GM18873 (cell line): Measurements from ENCODE around the gene FBXO34.
A peak's percentile ranks its signal among the peaks of the same experiment; 100 is the strongest.

Source experiments
- ATAC-seq: cut with Tn5 transposase; IDR thresholded peaks from one replicate; pipeline ENCODE4 v1.9.1; 2021; ENCODE audit warnings: mild to moderate bottlenecking, moderate library complexity, moderate number of reproducible peaks; ENCODE audit not compliant: unreplicated experiment, low FRiP score

FBXO34 gene

DNA sequence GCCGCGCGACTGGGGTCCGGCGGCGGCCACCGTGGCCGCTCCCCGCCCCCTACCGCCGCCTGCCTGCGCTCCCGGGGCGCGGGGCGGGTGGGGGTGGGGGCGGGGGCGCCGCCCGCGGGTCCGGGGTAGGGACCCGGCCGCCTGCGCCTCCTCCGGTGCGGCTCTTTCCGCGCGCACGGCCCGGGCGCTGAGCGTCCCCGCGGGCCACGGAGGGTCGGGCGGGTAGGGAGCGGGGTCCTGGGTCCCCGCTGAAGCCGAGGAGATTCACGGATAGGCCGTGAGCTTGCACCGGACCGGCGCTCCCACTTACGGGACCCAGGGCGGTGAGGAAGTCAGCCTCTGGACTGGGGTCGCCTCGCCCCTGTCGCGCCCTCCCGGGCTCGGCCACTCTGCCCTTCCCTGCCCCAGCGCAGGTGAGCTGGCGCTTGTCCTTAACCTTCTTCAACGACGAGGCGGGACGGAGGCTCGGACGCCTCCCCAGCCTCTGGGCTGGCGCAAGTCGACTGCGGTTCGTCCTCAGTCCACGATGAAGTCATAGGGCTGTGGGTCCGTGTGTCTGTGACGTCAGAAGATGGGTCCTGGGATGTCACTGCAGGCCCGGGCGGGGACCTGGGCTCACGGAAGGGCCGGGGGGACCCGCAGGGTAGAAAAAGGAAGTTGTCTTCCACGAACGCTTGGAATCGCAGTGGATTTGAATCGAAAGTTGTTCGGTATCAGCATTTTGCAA is 514 bp downstream of the FBXO34 start:
- peak; percentile 23 for ATAC-seq

DNA sequence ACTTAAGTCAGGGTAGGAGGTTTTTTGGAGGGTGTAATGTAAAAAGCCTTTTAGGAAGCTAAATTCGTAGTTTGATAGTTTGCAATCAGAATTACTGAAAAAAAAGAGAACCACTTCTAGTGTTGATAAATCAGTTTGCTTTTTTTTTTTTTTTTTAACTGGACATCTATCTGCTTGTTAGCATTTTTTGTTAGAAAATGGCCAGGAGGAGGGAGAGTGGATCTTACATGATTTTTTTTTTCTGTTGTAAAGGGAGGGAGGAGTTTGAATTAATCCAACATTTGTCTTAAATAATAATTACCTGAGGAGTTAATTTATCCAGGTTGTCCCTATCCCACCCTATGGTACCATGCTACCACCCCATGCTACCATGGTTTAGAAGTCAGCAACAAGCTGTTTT is 1.2 kb downstream of the FBXO34 start:
- ATAC-seq = no peak

DNA sequence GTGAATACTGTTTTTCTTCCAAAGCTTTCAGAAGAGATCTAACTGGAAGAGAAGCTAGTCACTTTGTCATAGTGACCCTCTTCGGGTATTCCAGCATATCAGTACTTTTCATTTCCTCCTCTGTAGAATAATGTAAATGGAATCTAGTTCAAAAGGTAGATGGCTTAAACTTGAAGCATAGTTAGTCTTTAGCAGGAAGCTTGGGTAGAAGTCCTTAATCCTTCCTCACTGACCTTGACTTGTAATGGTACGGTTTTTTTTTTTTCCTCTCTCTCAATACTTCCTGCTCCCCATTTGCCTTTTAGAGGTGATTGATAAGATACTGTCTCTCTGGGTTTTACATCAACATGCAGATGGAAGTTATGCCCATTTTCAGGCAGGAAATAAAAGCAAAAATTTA is 1.7 kb downstream of the FBXO34 start:
- no peak for ATAC-seq

DNA sequence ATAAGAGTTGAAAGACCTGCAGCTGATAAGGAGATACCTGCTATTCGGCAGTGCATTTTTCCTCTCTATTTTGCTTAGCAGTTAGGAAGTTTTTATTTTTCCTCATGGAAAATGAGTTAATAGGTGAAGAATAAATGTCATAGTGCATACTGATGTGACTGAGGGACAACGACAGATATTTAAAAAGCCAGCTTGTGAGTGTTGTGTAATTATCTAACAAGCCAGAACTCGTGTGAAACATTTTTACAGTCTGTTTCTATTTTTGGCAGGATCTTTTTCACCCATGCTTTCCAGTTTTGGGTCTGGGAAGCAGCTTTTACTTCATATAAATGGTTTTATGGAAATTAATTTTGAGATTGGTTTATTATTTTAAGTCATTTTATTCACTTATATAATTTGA is 2.9 kb downstream of the FBXO34 start:
- no peak for ATAC-seq

DNA sequence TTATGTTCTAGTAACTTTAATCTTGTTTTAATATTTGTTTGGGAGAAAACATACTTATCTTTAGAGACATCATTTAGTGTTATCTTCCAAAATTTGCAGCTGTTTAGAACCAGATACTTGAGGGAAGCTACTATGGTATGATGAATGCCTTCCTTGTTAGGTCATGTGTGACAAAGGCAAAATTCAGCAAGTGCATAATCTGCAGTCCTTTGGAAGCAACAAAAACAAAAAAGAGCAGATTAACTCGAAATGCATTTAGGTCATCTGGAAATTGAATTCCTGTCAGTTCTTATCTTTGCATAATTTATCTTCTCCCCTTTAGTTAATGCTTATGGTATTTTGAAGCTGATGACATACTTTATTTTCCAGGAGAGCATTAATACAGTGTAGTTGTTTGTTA is 3.5 kb downstream of the FBXO34 start:
- ATAC-seq = no peak

- ATAC-seq = no peak
Observed at GRCh38 chr14:55276736-55277135, 5.5 kb downstream of the FBXO34 start.

DNA sequence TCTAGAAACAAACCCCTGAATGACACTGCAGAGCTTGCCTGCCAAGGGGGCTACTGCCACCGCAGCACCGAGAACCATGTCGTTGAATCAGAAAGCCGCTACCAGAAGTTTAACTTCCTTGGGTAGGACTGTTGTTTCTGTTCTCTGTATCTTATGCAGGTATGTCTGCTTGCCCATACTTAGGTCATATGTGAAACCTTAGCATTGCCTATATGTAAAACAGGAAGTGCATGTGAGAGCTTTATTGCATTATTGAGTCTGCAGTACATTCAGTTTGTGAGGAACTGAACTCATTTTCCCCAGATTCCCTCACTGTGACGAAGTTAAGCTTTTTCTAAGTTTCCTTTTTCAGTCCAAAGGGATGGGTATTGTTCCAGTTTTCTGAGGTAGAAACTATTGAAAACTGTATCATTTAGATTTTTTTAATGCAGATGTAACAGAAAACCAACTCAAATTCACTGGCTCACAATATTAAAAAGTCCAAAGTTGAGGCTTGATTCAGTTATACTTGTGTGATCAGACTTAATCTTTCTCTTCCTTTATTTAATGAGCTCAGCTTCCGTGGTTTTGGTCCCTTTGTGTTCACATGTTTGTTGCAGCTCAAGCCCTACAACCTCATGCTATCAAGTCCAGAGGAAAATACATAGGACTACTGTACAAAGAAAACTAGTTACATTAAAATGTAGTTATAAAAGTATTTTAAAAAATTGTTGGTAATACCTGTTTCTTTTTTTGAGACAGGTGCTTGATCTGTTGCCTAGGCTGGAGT is 6.9 kb downstream of the FBXO34 start:
- ATAC-seq = peak; percentile 81

DNA sequence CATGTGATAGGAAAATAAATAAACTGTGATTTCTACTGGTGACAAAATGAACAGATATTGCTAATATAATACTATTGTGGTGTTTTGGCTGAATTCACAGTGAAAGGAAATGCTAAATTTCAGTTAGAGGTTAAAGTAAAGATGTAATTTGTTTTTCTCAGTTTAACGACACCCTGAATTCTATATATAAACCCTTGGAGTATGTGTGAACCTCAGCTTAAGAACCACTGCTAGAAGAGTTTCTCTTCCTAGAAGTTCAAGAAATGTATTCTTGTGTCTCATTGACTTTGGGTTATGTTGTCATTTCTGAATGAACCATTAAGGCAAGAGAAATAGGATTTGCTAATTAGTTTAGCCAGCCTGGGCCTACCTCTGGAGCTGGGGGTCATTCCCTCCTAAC is 8.2 kb downstream of the FBXO34 start:
- no peak for ATAC-seq

DNA sequence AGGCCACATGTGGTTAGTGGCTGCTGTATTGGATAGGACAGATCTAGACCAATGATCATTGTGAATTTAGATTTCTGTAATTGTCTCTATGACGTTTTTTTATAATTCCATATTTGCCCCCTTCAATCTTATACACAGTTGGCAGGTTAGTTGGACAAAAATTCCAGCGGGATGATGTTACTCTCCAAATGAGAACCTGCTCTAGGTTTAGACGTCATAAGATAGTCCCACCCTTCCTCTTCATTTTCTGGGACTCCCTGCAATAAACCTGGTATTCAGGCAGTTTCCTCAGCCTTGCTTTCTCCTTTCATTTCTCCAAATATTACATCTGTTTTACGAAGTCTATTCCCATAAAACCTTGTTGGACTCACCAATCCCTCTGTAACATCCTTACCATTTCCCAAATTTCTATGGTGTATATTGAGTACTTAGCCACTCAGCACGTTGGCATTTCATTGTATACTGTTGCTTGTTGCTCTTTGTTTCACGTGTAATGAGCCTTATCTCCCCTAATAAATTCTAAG is 10.2 kb downstream of the FBXO34 start:
- ATAC-seq = no peak

GRCh38 chr14:55285048-55285652 is 13.9 kb downstream of the FBXO34 start:
- ATAC-seq = no peak

DNA sequence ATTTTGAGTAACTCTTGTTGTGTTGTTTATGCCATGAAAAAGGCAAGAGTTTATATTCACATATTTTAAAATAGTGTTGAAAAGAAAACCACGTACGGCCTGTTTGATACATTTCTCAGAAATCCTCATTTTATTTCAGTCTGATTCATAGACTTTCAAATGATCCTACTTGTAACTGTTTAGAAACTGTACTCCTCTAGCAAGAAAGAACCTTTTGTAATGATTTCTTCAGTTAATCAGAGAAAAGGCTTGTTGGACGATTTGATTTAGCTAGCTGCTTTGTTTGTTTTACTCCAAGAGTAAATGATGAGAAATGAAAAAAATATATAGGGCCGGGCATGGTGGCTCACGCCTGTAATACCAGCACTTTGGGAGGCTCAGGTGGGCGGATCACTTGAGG is 17.2 kb downstream of the FBXO34 start:
- ATAC-seq = no peak

DNA sequence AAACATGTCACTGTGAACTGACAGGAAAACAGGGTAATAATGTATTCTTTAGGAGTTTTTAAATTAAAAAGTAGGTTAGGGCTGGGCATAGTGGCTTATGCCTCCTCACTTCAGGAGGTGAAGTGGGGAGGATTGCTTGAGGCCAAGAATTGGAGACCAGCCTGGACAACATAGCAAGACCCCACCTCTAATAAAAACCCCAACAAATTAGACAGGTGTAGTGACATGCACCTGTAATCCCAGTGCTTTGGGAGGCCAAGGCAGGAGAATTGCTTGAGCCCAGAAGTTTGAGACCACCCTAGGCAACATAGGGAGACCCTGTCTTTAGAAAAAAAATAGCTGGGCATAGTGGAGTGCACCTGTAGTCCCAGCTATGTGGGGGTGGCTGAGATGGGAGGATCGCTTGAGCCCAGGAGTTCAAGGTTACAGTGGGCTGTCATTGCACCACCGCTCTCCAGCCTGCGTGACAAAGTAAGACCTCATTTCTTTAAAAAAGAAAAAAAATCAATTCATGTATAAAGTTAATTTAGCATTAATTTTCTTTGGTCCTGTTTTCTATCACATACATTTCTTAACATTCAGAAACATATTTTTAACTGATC is 20.4 kb downstream of the FBXO34 start:
- ATAC-seq = no peak

DNA sequence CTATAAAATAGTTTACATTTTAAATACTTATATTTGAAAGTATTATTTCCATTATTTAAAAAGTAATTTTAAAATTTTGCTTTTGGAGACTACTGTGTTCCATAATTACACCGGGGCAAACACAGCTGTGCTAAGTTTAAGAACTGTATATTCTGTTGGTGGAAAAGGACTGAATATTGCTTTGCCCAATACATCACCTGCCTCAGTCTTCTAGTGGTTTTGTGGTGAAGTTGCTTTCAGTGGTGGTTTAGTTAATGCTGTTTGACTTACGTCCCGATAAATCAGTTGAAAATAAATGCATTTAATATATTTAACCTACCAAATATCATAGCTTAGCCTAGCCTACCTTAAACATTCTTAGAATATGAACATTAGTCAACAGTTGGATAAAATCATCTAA is 23.4 kb downstream of the FBXO34 start:
- ATAC-seq = no peak

DNA sequence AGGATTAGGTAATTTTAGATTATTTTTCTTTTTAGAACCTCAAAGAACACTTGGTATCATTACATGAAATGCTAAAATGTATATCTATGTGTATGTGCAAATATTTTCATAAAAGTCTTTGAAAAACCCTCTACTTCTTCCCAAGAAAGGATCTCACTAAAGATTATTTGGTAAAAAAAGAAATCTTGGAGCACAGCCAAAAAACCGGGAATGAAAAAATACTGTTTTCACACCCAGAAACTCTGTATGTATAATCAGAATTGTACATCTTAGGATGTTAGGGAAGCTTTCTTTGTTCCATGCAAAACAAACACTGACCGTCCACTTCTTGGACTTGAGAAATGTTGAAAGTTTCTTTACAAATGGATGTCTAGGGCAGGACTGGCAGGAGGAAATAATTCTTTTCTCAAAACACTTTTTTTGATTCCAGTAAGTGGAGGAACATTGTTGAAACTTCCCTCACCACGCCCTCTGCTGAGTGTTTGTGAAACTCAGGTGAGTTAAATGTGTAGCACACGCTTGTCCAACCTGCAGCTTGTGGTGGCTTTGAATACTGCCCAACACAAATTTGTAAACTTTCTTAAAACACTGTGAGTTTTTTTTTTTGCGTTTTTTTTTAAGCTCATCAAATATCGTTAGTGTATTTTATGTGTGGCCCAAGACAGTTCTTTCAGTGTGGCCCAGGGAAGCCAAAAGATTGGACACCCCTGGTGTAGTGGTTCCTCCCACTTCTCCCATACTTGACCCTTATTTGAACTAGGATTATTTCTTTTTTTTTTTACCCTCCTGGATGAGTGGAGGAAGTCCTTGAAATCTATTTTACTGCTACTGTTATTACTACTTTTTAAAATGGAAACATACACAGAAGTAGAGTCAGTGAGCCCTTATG is 26.6 kb downstream of the FBXO34 start:
- no peak for ATAC-seq

DNA sequence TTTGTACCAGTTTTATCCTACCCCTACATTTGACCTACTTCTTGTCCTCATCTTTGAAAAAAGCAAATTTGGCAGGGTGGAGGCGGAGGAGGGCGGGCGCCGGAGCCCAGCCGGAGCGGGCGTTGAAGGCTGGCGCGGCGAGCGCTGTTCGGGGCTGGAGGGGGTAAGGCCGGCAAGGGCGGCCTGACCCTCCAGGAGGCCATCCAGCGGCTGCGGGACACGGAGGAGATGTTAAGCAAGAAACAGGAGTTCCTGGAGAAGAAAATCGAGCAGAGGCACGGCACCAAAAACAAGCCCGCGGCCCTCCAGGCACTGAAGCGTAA is 27.2 kb downstream of the FBXO34 start:
- ATAC-seq = no peak

GRCh38 chr14:55301437-55302121 is 30.4 kb downstream of the FBXO34 start:
- ATAC-seq = no peak

GRCh38 chr14:55302367-55303124 is 31.3 kb downstream of the FBXO34 start:
- no peak for ATAC-seq

DNA sequence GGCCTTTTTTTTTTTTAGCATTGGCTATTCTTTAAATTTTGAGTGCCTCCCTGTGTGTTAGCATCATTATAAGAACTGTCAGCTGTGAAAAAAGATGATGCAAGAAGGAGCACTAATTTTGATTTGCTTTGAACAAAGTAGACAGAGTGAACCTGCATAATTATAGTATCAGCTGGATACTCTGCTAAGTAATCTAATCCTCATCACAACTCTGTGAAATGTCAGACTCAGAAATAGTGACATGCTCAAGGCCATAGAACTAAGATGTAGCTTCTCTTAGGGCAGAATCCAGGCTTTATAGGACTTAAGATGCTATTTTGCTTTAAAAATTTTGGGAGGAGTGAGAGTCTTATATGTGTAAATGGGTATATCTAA is 31.9 kb downstream of the FBXO34 start:
- ATAC-seq = no peak

DNA sequence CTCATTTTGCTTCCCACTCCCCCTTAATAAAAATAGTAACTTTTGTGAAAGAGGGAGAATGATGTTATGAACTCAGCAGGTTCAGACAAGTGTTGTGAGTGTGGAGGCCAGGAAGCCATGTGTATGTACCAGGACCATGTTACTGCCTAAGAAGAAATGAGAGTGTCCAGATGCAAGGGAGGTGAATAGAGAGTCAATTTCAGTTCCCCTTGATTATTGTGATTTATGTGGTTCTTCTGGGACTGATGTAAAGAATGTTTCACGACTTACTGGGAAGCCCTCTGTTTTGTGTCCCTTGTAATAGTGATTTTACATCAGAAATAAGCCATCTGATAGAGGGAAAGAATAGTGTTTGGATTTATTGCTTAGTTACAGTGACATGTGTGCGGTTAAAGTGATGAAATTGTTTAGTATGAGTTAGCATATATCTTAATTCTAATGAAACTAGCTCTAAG is 32.5 kb downstream of the FBXO34 start:
- no peak for ATAC-seq
